ENCODE measurements around the gene OPA3. TPM values are rescaled to one million over a fixed set of nuclear protein-coding genes. Genes with fewer than 3 reads are reported as not detected.

The OPA3 gene
- total RNA-seq, 2 donors from 2014 or later: 15.8 to 33.5 TPM

DNA sequence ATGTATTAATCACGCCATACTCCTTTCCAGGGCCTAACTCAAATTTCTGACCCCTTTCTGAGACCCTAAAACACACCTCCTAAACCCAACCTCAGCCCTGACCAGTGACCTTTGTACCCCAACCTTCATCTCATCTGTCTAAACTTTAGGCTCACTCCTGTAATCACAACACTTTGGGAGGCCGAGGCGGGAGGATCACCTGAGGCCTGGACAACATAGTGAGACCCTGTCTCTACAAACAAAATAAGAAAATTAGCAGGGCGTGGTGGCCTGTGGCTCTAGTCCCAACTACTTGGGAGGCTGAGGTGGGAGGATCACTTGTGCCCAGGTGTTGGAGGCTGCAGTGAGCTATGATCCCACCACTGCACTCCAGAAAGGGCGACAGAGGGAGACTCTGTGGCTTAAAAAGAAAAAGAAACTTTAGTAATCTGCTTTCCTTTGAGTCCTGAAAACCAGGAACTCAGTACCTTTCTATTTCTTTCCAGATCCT, 92.4 kb downstream of the OPA3 start:
- Histone ChIP-seq H3K36me3 (no peaks in the 10 kb centered on the region), H3K27me3 (no peaks in the 10 kb centered on the region), H3K27ac (peak overlapping the region in 1 of 2 donors; percentile 85), H3K4me3 (peak overlapping the region; percentile 62 to 69), H3K9me3 (no peaks in the 10 kb centered on the region), H3K4me1 (peaks cover 0 to 30% of the 10 kb centered on the region in 2 donors)
- DNase-seq (ENCODE audit: low spot score): no peak
- TF ChIP-seq, protein P1, sequence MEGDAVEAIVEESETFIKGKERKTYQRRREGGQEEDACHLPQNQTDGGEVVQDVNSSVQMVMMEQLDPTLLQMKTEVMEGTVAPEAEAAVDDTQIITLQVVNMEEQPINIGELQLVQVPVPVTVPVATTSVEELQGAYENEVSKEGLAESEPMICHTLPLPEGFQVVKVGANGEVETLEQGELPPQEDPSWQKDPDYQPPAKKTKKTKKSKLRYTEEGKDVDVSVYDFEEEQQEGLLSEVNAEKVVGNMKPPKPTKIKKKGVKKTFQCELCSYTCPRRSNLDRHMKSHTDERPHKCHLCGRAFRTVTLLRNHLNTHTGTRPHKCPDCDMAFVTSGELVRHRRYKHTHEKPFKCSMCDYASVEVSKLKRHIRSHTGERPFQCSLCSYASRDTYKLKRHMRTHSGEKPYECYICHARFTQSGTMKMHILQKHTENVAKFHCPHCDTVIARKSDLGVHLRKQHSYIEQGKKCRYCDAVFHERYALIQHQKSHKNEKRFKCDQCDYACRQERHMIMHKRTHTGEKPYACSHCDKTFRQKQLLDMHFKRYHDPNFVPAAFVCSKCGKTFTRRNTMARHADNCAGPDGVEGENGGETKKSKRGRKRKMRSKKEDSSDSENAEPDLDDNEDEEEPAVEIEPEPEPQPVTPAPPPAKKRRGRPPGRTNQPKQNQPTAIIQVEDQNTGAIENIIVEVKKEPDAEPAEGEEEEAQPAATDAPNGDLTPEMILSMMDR (IDR thresholded peaks at IDR 0.05): no peak

DNA sequence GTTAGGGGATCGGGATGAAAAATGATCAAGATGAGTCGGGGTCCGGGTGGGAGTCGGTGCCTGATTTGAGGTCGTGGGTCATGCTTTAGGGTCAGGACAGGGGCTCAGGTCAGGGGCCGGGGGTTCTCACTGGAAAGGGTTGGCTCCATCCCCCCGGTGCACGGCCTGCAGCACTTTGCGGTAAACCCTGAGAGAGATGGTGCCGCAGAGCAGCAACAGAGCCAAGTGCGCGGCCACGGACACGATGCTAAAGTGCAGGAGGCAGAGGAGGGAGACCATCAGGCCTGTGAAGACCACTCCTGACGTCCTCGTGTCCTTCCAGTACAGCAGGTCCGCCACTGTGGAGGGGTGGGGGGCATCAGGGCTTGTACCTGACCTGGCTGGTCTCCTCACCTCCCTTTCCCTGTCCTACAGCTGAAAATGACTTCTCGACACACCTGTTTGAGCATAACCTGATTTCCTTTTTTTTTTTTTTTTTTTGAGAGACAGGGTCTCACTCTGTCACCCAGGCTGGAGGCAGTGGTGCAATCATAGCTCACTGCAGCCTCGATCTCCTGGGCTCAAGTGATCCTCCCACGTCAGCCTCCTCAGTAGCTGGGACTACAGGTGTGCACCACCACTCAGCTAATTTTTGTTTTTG, 95.3 kb downstream of the OPA3 start:
- Histone ChIP-seq H3K4me1 (peaks cover 0 to 23% of the 10 kb centered on the region in 2 donors), H3K36me3 (no peaks in the 10 kb centered on the region), H3K4me3 (no peak overlapping the region), H3K27me3 (no peaks in the 10 kb centered on the region), H3K27ac (no peak overlapping the region), H3K9me3 (no peaks in the 10 kb centered on the region)
- DNase-seq (ENCODE audit: low spot score): no peak
- TF ChIP-seq, protein P1 (IDR thresholded peaks at IDR 0.05): no peak

DNA sequence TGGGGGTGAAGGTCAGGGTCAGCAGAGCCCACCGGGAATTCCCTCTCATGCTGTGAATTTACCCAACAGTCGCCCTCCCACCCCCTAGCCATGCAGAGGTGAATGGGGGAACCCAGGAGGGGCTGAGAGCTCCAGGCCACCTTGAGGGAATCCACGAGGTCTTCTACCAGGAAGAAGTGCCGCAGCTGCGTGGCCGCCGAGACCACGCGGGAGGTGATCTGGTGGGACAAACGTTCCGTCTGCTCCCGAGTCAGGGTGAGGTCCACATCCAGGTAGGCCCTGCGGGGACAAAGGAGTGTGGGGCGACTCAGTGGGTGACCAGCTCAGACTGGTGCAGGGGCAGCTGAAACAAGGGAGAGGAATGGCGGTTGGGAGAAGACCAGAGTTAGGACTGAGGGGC, 95.9 kb downstream of the OPA3 start:
- Histone ChIP-seq H3K36me3 (no peaks in the 10 kb centered on the region), H3K4me3 (no peak overlapping the region), H3K27me3 (no peaks in the 10 kb centered on the region), H3K4me1 (peaks cover 0 to 21% of the 10 kb centered on the region in 2 donors), H3K9me3 (no peaks in the 10 kb centered on the region), H3K27ac (no peak overlapping the region)
- DNase-seq (ENCODE audit: low spot score): no peak
- TF ChIP-seq, protein P1 (IDR thresholded peaks at IDR 0.05): no peak

DNA sequence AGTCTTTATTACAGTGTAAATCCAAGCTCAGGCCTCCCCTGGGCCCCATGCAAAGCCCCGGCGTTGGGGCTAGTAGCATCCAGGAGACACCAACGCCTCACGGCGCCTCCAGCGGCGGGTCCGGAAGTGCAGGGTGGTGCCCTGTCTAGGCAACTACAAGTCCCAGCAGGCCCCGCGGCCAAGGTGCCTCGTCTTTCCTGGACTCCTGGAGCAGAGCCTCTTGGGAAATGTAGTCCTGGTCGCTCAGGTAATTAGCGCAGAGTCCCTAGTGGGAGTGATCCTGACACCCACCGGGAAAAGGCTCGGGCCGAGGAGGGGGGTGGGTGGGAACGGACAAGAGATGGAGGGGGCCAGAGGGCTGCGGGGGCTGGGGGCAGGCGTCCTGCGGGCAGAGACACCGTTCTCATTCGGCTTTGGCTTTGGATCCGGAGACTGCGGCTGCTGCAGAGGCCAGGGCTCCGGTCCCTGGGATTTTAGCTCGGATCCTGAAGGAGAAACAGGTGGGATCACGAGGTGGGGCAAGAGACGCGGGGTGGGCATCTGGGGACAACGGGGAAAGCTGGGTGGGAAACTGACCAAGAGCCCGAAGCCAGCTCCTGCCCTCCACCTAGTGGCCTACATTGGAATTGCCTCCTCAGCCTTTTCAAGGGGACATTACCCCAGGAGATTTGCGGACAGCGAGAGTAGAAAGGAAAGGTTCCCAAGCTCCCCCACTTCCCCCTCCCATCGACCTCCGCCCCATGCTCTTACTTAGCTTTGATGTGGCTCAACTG, 99.1 kb downstream of the OPA3 start:
- Histone ChIP-seq H3K9me3 (no peaks in the 10 kb centered on the region), H3K36me3 (no peaks in the 10 kb centered on the region), H3K27me3 (no peaks in the 10 kb centered on the region), H3K4me3 (peak overlapping the region; percentile 55 to 87), H3K4me1 (peaks cover 0 to 4% of the 10 kb centered on the region in 2 donors), H3K27ac (peak overlapping the region; percentile 89 to 93)
- peak; percentile 100 for DNase-seq (ENCODE audit: low spot score)
- TF ChIP-seq, protein P1 (IDR thresholded peaks at IDR 0.05): peak; percentile 67 to 79

DNA sequence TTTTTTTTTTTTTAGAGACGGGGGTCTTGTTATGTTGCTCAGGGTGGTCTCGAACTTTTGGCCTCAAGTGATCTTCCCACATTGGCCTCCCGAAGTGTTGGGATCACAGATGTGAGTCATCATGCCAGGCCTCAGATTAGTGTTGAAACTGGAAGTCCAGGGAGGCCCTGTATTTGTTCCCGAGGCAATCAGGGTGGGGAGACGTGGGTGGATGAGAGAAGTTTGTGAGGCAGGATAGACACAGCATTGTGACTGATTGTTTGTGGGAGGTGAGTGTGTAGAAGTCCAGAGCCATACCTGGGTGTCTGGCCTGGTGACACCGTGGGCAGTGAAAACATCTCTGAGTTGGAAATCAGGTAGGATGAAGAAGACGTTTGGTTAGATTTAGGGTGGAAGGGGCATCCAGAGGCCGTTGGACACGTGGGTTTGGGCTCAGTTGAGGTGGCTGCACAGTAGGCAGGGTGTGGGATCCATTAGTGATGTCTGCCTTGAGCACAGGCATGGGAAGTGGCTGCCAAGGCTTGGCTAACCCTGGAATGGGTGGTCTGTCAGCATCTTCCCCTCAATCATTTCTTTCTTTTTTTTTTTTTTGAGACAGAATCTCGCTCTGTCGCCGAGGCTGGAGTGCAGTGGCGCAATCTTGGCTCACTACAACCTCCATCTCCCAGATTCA, 100.2 kb downstream of the OPA3 start:
- H3K4me1 ChIP-seq: peaks cover 0 to 4% of the 10 kb centered on the region in 2 donors
- no peak for DNase-seq (ENCODE audit: low spot score)
- no peaks in the 10 kb centered on the region for H3K36me3 ChIP-seq
- H3K27ac ChIP-seq: no peak overlapping the region
- no peak overlapping the region for H3K4me3 ChIP-seq
- H3K27me3 ChIP-seq: no peaks in the 10 kb centered on the region
- TF ChIP-seq, protein P1 (IDR thresholded peaks at IDR 0.05): no peak
- no peaks in the 10 kb centered on the region for H3K9me3 ChIP-seq
